ENCODE results near the gene RLN3. TPM values are rescaled to one million over a fixed set of nuclear protein-coding genes. Genes with fewer than 3 reads are reported as not detected.
"Not testable (repeated sequence)": the region's sequence is repeated elsewhere in the genome, so short reads cannot be mapped to it uniquely, and the experiment has no call there.

Gene RLN3
- total and polyA plus RNA-seq, 2 donors (not counting 1 experiment from before 2014, with no cell fraction given) = not detected

DNA sequence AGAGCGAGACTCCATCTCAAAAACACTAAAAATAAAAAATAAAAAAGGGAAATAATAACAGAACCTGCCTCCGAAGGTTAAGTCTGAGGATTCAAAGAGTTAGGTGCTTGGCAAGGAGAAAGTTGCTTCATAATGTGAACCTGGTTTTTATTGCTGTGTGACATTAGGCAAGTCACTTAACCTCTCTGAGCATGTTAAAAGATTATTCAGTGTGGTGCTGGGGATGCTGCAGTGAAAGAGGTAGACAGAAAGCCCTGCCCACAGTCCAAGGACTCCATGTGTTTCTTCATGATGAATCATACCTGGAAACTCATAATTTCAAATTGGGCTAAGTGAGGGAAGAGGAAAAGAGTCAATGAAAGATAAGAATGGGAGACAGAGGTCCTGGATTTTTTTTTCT is 6.0 kb downstream of the RLN3 start:
- H4K20me1 ChIP-seq (ENCODE audit: control insufficient read depth, extremely low read depth, insufficient read depth, low read length) = no peaks in the 10 kb centered on the region

GRCh38 chr19:14035159-14035558 is 7.2 kb downstream of the RLN3 start:
- peak in 1 of 2 donors; percentile 8 for DNase-seq (ENCODE audit: low read depth in 2 of 2)
- H3K4me3 ChIP-seq (replicated peaks in 1 of 4; ENCODE audit: control extremely low read depth in 1 of 4, insufficient read depth in 1 of 4, low read depth in 3 of 4, low read length in 4 of 4); H2AFZ ChIP-seq (ENCODE audit: low read length); H3K4me1 ChIP-seq (ENCODE audit: control insufficient read depth, extremely low read depth, insufficient read depth, low read length); H3K36me3 ChIP-seq (ENCODE audit: control insufficient read depth, insufficient read depth, low read length); H3K9me3 ChIP-seq (ENCODE audit: control insufficient read depth, insufficient read depth, low read depth, low read length); H3K9ac ChIP-seq (ENCODE audit: insufficient read depth, low read length); H3K27me3 ChIP-seq (ENCODE audit: control insufficient read depth, insufficient read depth, low read length); H3K4me2 ChIP-seq (ENCODE audit: extremely low read depth, insufficient read depth, low read length); H4K20me1 ChIP-seq (ENCODE audit: control insufficient read depth, extremely low read depth, insufficient read depth, low read length); H3K27ac ChIP-seq (ENCODE audit: insufficient read depth, low read length); H3K79me2 ChIP-seq (ENCODE audit: control insufficient read depth, insufficient read depth, low read length): not testable (repeated sequence)
- TF ChIP-seq, protein P1, sequence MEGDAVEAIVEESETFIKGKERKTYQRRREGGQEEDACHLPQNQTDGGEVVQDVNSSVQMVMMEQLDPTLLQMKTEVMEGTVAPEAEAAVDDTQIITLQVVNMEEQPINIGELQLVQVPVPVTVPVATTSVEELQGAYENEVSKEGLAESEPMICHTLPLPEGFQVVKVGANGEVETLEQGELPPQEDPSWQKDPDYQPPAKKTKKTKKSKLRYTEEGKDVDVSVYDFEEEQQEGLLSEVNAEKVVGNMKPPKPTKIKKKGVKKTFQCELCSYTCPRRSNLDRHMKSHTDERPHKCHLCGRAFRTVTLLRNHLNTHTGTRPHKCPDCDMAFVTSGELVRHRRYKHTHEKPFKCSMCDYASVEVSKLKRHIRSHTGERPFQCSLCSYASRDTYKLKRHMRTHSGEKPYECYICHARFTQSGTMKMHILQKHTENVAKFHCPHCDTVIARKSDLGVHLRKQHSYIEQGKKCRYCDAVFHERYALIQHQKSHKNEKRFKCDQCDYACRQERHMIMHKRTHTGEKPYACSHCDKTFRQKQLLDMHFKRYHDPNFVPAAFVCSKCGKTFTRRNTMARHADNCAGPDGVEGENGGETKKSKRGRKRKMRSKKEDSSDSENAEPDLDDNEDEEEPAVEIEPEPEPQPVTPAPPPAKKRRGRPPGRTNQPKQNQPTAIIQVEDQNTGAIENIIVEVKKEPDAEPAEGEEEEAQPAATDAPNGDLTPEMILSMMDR (conservative IDR thresholded peaks at IDR 0.05 in 1 of 2, IDR thresholded peaks at IDR 0.05 in 1 of 2; ENCODE audit: low read depth in 1 of 2, low read length in 2 of 2) = peak in 1 of 2 donors; percentile 12

More for the DNA sequence above, 6.0 kb downstream of the RLN3 start:
- H3K27ac ChIP-seq (ENCODE audit: insufficient read depth, low read length) = no peak overlapping the region
- no peaks in the 10 kb centered on the region for H3K36me3 ChIP-seq (ENCODE audit: control insufficient read depth, insufficient read depth, low read length)
- TF ChIP-seq EZH2 (IDR thresholded peaks at IDR 0.05; ENCODE audit: low read length, missing control alignments) = no peak
- TF ChIP-seq, protein P1 (conservative IDR thresholded peaks at IDR 0.05 in 1 of 2, IDR thresholded peaks at IDR 0.05 in 1 of 2; ENCODE audit: low read depth in 1 of 2, low read length in 2 of 2) = no peak
- DNase-seq (ENCODE audit: low read depth in 2 of 2) = peak in 1 of 2 donors; percentile 19
- no peaks in the 10 kb centered on the region for H3K4me1 ChIP-seq (ENCODE audit: control insufficient read depth, extremely low read depth, insufficient read depth, low read length)
- H3K9ac ChIP-seq (ENCODE audit: insufficient read depth, low read length) = no peak overlapping the region
- H3K9me3 ChIP-seq (ENCODE audit: control insufficient read depth, insufficient read depth, low read depth, low read length) = no peaks in the 10 kb centered on the region
- peaks cover 2% of the 10 kb centered on the region for H3K27me3 ChIP-seq (ENCODE audit: control insufficient read depth, insufficient read depth, low read length)
- no peak overlapping the region for H3K4me2 ChIP-seq (ENCODE audit: extremely low read depth, insufficient read depth, low read length)
- no peaks in the 10 kb centered on the region for H3K79me2 ChIP-seq (ENCODE audit: control insufficient read depth, insufficient read depth, low read length)
- H3K4me3 ChIP-seq (replicated peaks in 1 of 4; ENCODE audit: control extremely low read depth in 1 of 4, insufficient read depth in 1 of 4, low read depth in 3 of 4, low read length in 4 of 4) = no peak overlapping the region
- no peak overlapping the region for H2AFZ ChIP-seq (ENCODE audit: low read length)

GRCh38 chr19:14035706-14036105 is 7.8 kb downstream of the RLN3 start:
- DNase-seq (ENCODE audit: low read depth in 2 of 2) = peak in 1 of 2 donors; percentile 60
- Histone ChIP-seq H3K9ac (ENCODE audit: insufficient read depth, low read length) (no peak overlapping the region), H4K20me1 (ENCODE audit: control insufficient read depth, extremely low read depth, insufficient read depth, low read length) (no peaks in the 10 kb centered on the region), H3K9me3 (ENCODE audit: control insufficient read depth, insufficient read depth, low read depth, low read length) (no peaks in the 10 kb centered on the region), H3K4me1 (ENCODE audit: control insufficient read depth, extremely low read depth, insufficient read depth, low read length) (no peaks in the 10 kb centered on the region), H3K27me3 (ENCODE audit: control insufficient read depth, insufficient read depth, low read length) (no peaks in the 10 kb centered on the region), H3K79me2 (ENCODE audit: control insufficient read depth, insufficient read depth, low read length) (no peaks in the 10 kb centered on the region), H3K4me3 (replicated peaks in 1 of 4; ENCODE audit: control extremely low read depth in 1 of 4, insufficient read depth in 1 of 4, low read depth in 3 of 4, low read length in 4 of 4) (no peak overlapping the region), H3K4me2 (ENCODE audit: extremely low read depth, insufficient read depth, low read length) (no peak overlapping the region), H2AFZ (ENCODE audit: low read length) (no peak overlapping the region), H3K36me3 (ENCODE audit: control insufficient read depth, insufficient read depth, low read length) (no peaks in the 10 kb centered on the region), H3K27ac (ENCODE audit: insufficient read depth, low read length) (no peak overlapping the region)
- TF ChIP-seq EZH2 (IDR thresholded peaks at IDR 0.05; ENCODE audit: low read length, missing control alignments) = no peak
- TF ChIP-seq, protein P1 (conservative IDR thresholded peaks at IDR 0.05 in 1 of 2, IDR thresholded peaks at IDR 0.05 in 1 of 2; ENCODE audit: low read depth in 1 of 2, low read length in 2 of 2) = no peak
